ENCODE data around the gene TSPEAR.

TSPEAR gene

GRCh38 chr21:44589586-44590305 lies 121.6 kb downstream of the TSPEAR start:
- TF ChIP-seq, protein P1, sequence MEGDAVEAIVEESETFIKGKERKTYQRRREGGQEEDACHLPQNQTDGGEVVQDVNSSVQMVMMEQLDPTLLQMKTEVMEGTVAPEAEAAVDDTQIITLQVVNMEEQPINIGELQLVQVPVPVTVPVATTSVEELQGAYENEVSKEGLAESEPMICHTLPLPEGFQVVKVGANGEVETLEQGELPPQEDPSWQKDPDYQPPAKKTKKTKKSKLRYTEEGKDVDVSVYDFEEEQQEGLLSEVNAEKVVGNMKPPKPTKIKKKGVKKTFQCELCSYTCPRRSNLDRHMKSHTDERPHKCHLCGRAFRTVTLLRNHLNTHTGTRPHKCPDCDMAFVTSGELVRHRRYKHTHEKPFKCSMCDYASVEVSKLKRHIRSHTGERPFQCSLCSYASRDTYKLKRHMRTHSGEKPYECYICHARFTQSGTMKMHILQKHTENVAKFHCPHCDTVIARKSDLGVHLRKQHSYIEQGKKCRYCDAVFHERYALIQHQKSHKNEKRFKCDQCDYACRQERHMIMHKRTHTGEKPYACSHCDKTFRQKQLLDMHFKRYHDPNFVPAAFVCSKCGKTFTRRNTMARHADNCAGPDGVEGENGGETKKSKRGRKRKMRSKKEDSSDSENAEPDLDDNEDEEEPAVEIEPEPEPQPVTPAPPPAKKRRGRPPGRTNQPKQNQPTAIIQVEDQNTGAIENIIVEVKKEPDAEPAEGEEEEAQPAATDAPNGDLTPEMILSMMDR (IDR thresholded peaks at IDR 0.05; ENCODE audit: control insufficient read depth, insufficient read depth, low read depth, low read length, missing control alignments): no peak
- DNase-seq (ENCODE audit: low read depth): no peak

GRCh38 chr21:44589094-44589493 lies 122.3 kb downstream of the TSPEAR start:
- TF ChIP-seq, protein P1 (IDR thresholded peaks at IDR 0.05; ENCODE audit: control insufficient read depth, insufficient read depth, low read depth, low read length, missing control alignments): no peak
- no peak for DNase-seq (ENCODE audit: low read depth)
- H3K4me3 ChIP-seq (ENCODE audit: control insufficient read depth, low read depth, low read length): no peak overlapping the region

More at GRCh38 chr21:44589586-44590305, 121.6 kb downstream of the TSPEAR start:
- no peak overlapping the region for H3K4me3 ChIP-seq (ENCODE audit: control insufficient read depth, low read depth, low read length)

GRCh38 chr21:44585892-44586291 lies 125.5 kb downstream of the TSPEAR start:
- no peak overlapping the region for H3K4me3 ChIP-seq (ENCODE audit: control insufficient read depth, low read depth, low read length)
- DNase-seq (ENCODE audit: low read depth): no peak
- TF ChIP-seq, protein P1 (IDR thresholded peaks at IDR 0.05; ENCODE audit: control insufficient read depth, insufficient read depth, low read depth, low read length, missing control alignments): no peak

- TF ChIP-seq, protein P1 (IDR thresholded peaks at IDR 0.05; ENCODE audit: control insufficient read depth, insufficient read depth, low read depth, low read length, missing control alignments): no peak
- no peak overlapping the region for H3K4me3 ChIP-seq (ENCODE audit: control insufficient read depth, low read depth, low read length)
- no peak for DNase-seq (ENCODE audit: low read depth)
These were observed 127.6 kb downstream of the TSPEAR start for GRCh38 chr21:44583800-44584147.

DNA sequence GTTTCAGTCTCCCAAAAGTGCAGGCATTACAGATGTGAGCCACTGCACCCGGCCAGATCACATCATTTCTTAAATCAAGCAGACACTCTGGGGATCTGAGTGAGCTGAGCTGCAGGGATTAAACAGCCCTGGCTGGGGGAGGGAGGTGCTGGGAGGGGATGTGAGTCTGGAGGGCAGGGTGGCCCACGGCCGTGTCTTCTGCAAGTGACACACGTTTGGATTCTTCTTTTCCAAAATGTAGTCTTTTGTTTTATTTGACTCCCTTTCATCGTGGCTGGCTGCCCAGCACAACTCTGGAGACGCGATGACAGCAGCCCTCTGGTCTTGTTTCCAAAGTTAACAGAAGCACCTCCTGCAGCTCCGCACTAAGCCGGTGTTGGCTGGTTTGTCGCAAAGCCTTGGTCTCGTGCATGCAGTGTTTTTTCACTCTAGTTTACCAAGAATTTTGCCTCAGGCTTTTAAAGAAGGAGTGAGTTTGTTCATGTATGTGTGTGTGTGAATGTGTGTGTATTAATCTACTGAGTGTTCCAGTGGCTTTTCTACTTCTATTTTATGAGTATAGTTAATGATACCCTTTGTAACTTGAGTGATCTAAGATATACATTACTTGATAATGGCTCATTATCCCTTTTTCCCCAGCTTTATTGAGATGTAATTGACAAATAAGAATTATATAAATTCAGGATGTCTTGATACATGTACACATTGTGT lies 128.1 kb downstream of the TSPEAR start:
- DNase-seq (ENCODE audit: low read depth): no peak
- H3K4me3 ChIP-seq (ENCODE audit: control insufficient read depth, low read depth, low read length): no peak overlapping the region
- TF ChIP-seq, protein P1 (IDR thresholded peaks at IDR 0.05; ENCODE audit: control insufficient read depth, insufficient read depth, low read depth, low read length, missing control alignments): no peak

DNA sequence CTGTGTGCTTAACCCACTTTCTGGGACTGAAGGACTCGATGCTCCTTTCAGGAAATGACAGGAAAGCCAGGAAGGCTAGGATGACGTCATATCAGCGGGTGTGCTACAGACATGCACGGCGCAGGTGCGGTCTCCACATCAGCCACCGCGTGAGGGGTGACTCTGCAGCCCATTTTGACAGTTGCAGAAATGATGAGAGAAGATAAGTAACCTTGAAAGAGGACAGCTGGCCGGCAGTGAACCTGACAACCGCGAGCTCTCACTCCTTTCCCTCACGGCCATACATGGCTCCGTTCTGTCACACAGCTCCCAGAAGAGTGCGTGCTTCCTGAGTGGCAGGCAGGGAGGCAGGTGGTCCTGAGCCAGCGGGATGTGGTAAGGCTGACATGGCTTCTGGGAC lies 129.3 kb downstream of the TSPEAR start:
- TF ChIP-seq, protein P1 (IDR thresholded peaks at IDR 0.05; ENCODE audit: control insufficient read depth, insufficient read depth, low read depth, low read length, missing control alignments): no peak
- H3K4me3 ChIP-seq (ENCODE audit: control insufficient read depth, low read depth, low read length): no peak overlapping the region
- DNase-seq (ENCODE audit: low read depth): no peak
